CD14-positive monocyte (primary cell): Measurements from ENCODE around the gene CACNA1E. TPM values are rescaled to one million over a fixed set of nuclear protein-coding genes. Genes with fewer than 3 reads are reported as not detected.

ENCODE experiments used
- DNase-seq, 3 donors: peaks; one replicate each; pipeline ENCODE4 v3.0.0-alpha.2; 2011 to 2022
- H2AFZ ChIP-seq: 2 replicates; pipeline ENCODE4 v1.6.0; 2012; ENCODE audit warnings: mild to moderate bottlenecking, low read depth, low read length, inconsistent platforms; ENCODE audit not compliant: insufficient read depth, poor library complexity, severe bottlenecking
- H3K27ac ChIP-seq, 2 donors: 1 replicate in 1 of 2; 2 replicates in 1 of 2; pipeline ENCODE4 v1.5.1; 2012 to 2013; ENCODE audit warnings: low read length in 2 of 2, control low read depth in 1 of 2, inconsistent platforms in 1 of 2, low read depth in 1 of 2, mild to moderate bottlenecking in 1 of 2
- H3K27me3 ChIP-seq, 2 donors: one replicate each; pipeline versions ENCODE4 v1.6.0 to v1.6.1; 2011 to 2013; ENCODE audit warnings: low read length in 2 of 2; ENCODE audit not compliant: control insufficient read depth in 2 of 2, insufficient read depth in 2 of 2
- H3K36me3 ChIP-seq, 2 donors: replicated peaks in 1 of 2; 1 replicate in 1 of 2; 2 replicates in 1 of 2; pipeline versions ENCODE4 v1.5.1 to v1.6.1; 2012 to 2013; ENCODE audit warnings: low read length in 2 of 2, control low read depth in 1 of 2, inconsistent platforms in 1 of 2, mild to moderate bottlenecking in 1 of 2; ENCODE audit not compliant: insufficient read depth in 2 of 2, control insufficient read depth in 1 of 2
- H3K4me1 ChIP-seq, 2 donors: 1 replicate in 1 of 2; 2 replicates in 1 of 2; pipeline versions ENCODE4 v1.5.1 to v1.6.1; 2012 to 2013; ENCODE audit warnings: low read length in 2 of 2, control low read depth in 1 of 2, inconsistent platforms in 1 of 2, mild to moderate bottlenecking in 1 of 2, moderate library complexity in 1 of 2; ENCODE audit not compliant: insufficient read depth in 2 of 2, control insufficient read depth in 1 of 2
- H3K4me2 ChIP-seq: replicated peaks from 2 replicates; pipeline ENCODE3; 2012; ENCODE audit warnings: low read length, moderate library complexity, mild to moderate bottlenecking; ENCODE audit not compliant: poor library complexity, severe bottlenecking; ENCODE audit errors: extremely low read depth
- H3K4me3 ChIP-seq, 3 experiments: fragments of 200-600 bp in 1 of 3; sonication (generic) in 1 of 3; replicated peaks in 1 of 3; 1 replicate in 2 of 3; 2 replicates in 1 of 3; pipeline ENCODE4 v1.5.1; 2011 to 2013; ENCODE audit warnings: low read length in 3 of 3, mild to moderate bottlenecking in 3 of 3, control low read depth in 2 of 3, low read depth in 2 of 3, inconsistent platforms in 1 of 3, moderate library complexity in 1 of 3
- H3K79me2 ChIP-seq: 2 replicates; pipeline ENCODE4 v1.6.0; 2012; ENCODE audit warnings: mild to moderate bottlenecking, control low read depth, inconsistent platforms, low read length, moderate library complexity; ENCODE audit not compliant: insufficient read depth
- H3K9ac ChIP-seq: 2 replicates; pipeline ENCODE4 v1.6.0; 2017; ENCODE audit warnings: low read length, mild to moderate bottlenecking; ENCODE audit not compliant: insufficient read depth, poor library complexity, severe bottlenecking
- H3K9me3 ChIP-seq, 2 donors: replicated peaks in 1 of 2; 1 replicate in 1 of 2; 2 replicates in 1 of 2; pipeline versions ENCODE4 v1.5.1 to v1.6.1; 2012 to 2013; ENCODE audit warnings: low read length in 2 of 2, control low read depth in 1 of 2; ENCODE audit not compliant: control insufficient read depth in 1 of 2, insufficient read depth in 1 of 2
- H4K20me1 ChIP-seq: 2 replicates; pipeline ENCODE4 v1.6.0; 2012; ENCODE audit warnings: mild to moderate bottlenecking, low read length, control low read depth, moderate library complexity; ENCODE audit not compliant: insufficient read depth
- H3K27ac Mint-ChIP-seq, 7 donors: one replicate each; pipeline ENCODE4 v1.8.0; 2020; ENCODE audit warnings: mild to moderate bottlenecking in 7 of 7, mixed read lengths in 7 of 7, moderate library complexity in 6 of 7, inconsistent platforms in 2 of 7
- H3K27me3 Mint-ChIP-seq, 3 donors: one replicate each; pipeline ENCODE4 v1.8.0; 2021 to 2022; ENCODE audit warnings: low read depth in 3 of 3, mild to moderate bottlenecking in 3 of 3, mixed read lengths in 3 of 3, moderate library complexity in 3 of 3, inconsistent platforms in 1 of 3
- H3K36me3 Mint-ChIP-seq, 2 donors: one replicate each; pipeline ENCODE4 v1.8.0; 2020; ENCODE audit warnings: mixed read lengths in 2 of 2, inconsistent platforms in 1 of 2, mild to moderate bottlenecking in 1 of 2
- H3K4me1 Mint-ChIP-seq: one replicate; pipeline ENCODE4 v1.8.0; 2020; ENCODE audit warnings: mild to moderate bottlenecking, mixed read lengths
- H3K4me3 Mint-ChIP-seq, 2 donors: one replicate each; pipeline ENCODE4 v1.8.0; 2020; ENCODE audit warnings: mild to moderate bottlenecking in 2 of 2, mixed read lengths in 2 of 2, moderate library complexity in 1 of 2
- H3K9me3 Mint-ChIP-seq, 7 donors: one replicate each; pipeline ENCODE4 v1.8.0; 2020 to 2022; ENCODE audit warnings: mixed read lengths in 7 of 7, mild to moderate bottlenecking in 6 of 7, moderate library complexity in 6 of 7, inconsistent platforms in 2 of 7
- CTCF ChIP-seq: fragments of 200-600 bp; IDR thresholded peaks from one replicate; pipeline ENCODE4 v1.8.0; 2022; ENCODE audit warnings: antibody characterized with exemption, mild to moderate bottlenecking
- WGBS: methylation state at CpG from one replicate; pipeline ENCODE4 v1.1.5; 2013; ENCODE audit warnings: missing lambda C conversion rate; ENCODE audit not compliant: insufficient coverage; 5-methylcytosine and 5-hydroxymethylcytosine counted together
- intact Hi-C, 2 donors: fragments of 100-400 bp; cut with micrococcal nuclease; formaldehyde crosslinking; loops; one replicate each; pipeline versions ENCODE4 v1.15.0 to v1.15.1; 2023
- polyA plus RNA-seq, 3 donors: library from polyadenylated mRNA; depleted of rRNA in 1 of 3; unstranded in 2 of 3; stranded (reverse) in 1 of 3; fragments of 300-500 nt in 2 of 3; fragments of >200 nt in 1 of 3; fragmentation: Illumina TruSeq in 2 of 3; gene quantifications; 1 replicate in 2 of 3; 2 replicates in 1 of 3; pipeline ENCODE4 v1.2.3, GENCODE V29; 2012 to 2021

CACNA1E gene
- polyA plus RNA-seq, 3 donors = 0.04 TPM; not detected in 2

- Histone ChIP-seq H4K20me1 (no peaks in the 10 kb centered on the region), H3K9me3 (no peaks in the 10 kb centered on the region), H3K27ac (no peak overlapping the region), H2AFZ (no peak overlapping the region), H3K36me3 (no peaks in the 10 kb centered on the region), H3K4me2 (no peak overlapping the region), H3K4me1 (no peaks in the 10 kb centered on the region), H3K79me2 (no peaks in the 10 kb centered on the region), H3K9ac (no peak overlapping the region), H3K4me3 (no peak overlapping the region), H3K27me3 (no peaks in the 10 kb centered on the region)
- no peaks in the 10 kb centered on the region for H3K4me1 Mint-ChIP-seq
- WGBS = 75% methylated on average over 1 of the region's 2 CpGs
- peaks cover 2 to 3% (median 3%) of the 10 kb centered on the region in 3 donors for H3K27me3 Mint-ChIP-seq
- H3K9me3 Mint-ChIP-seq = peaks cover 0 to 7% (median 0%) of the 10 kb centered on the region in 7 donors
- H3K4me3 Mint-ChIP-seq = no peak overlapping the region
- H3K27ac Mint-ChIP-seq = no peak overlapping the region
- intact Hi-C loops = no loop called here
- H3K36me3 Mint-ChIP-seq = no peaks in the 10 kb centered on the region
- no peak for DNase-seq
- no peak for TF ChIP-seq CTCF
Measured at GRCh38 chr1:181818459-181818858, 335.1 kb downstream of the CACNA1E start.

- Mint-ChIP-seq H3K4me1 (no peaks in the 10 kb centered on the region), H3K9me3 (peaks cover 0 to 7% (median 0%) of the 10 kb centered on the region in 7 donors), H3K4me3 (no peak overlapping the region), H3K36me3 (no peaks in the 10 kb centered on the region), H3K27me3 (peaks cover 2 to 4% (median 3%) of the 10 kb centered on the region in 3 donors), H3K27ac (no peak overlapping the region)
- no peak overlapping the region for H3K9ac ChIP-seq
- TF ChIP-seq CTCF = no peak
- H3K36me3 ChIP-seq = no peaks in the 10 kb centered on the region
- H3K27me3 ChIP-seq = no peaks in the 10 kb centered on the region
- H4K20me1 ChIP-seq = no peaks in the 10 kb centered on the region
- H3K4me1 ChIP-seq = no peaks in the 10 kb centered on the region
- H3K27ac ChIP-seq = no peak overlapping the region
- H3K79me2 ChIP-seq = no peaks in the 10 kb centered on the region
- intact Hi-C loops = no loop called here
- no peak overlapping the region for H2AFZ ChIP-seq
- no peak overlapping the region for H3K4me2 ChIP-seq
- no peaks in the 10 kb centered on the region for H3K9me3 ChIP-seq
- H3K4me3 ChIP-seq = no peak overlapping the region
- WGBS = 100% methylated on average over 1 of the region's 1 CpG
- no peak for DNase-seq
Measured at GRCh38 chr1:181818943-181819342, 335.6 kb downstream of the CACNA1E start.
